ENCODE measurements around the gene KCNE3. TPM values are rescaled to one million over a fixed set of nuclear protein-coding genes. Genes with fewer than 3 reads are reported as not detected.

KCNE3 gene
- 5.0 TPM for total RNA-seq

- peak; percentile 60 for DNase-seq
Observed at GRCh38 chr11:74466916-74467885, at the start of gene KCNE3. Gene KCNE3 (minus strand): TSS chr11:74467549. CDS start chr11:74457563, 9,986 bp downstream.

- DNase-seq = no peak
Observed at GRCh38 chr11:74507582-74507981, 40.2 kb upstream of the KCNE3 start.

GRCh38 chr11:74506823-74507222 lies 39.5 kb upstream of the KCNE3 start:
- DNase-seq = no peak

- DNase-seq = no peak
Observed at GRCh38 chr11:74505911-74506310, 38.6 kb upstream of the KCNE3 start.

GRCh38 chr11:74504100-74504691 lies 36.8 kb upstream of the KCNE3 start:
- no peak for DNase-seq

- DNase-seq = no peak
Observed at GRCh38 chr11:74494916-74495315, 27.6 kb upstream of the KCNE3 start.

- no peak for DNase-seq
Observed at GRCh38 chr11:74493791-74494630, 26.7 kb upstream of the KCNE3 start.

- peak; percentile 99 for DNase-seq
Observed at GRCh38 chr11:74492974-74493790, 25.8 kb upstream of the KCNE3 start, which contains the start of gene LIPT2. Gene LIPT2 (minus strand): TSS chr11:74493724. CDS start chr11:74493703, 21 bp downstream.

- DNase-seq = no peak
Observed at GRCh38 chr11:74492084-74492483, 24.7 kb upstream of the KCNE3 start.

- DNase-seq = no peak
Observed at GRCh38 chr11:74490941-74491340, 23.6 kb upstream of the KCNE3 start.

- no peak for DNase-seq
Observed at GRCh38 chr11:74487875-74488274, 20.5 kb upstream of the KCNE3 start.

- DNase-seq = no peak
Observed at GRCh38 chr11:74485868-74486267, 18.5 kb upstream of the KCNE3 start.

- DNase-seq = no peak
Observed at GRCh38 chr11:74480688-74481417, 13.5 kb upstream of the KCNE3 start.

GRCh38 chr11:74479732-74480123 lies 12.4 kb upstream of the KCNE3 start:
- DNase-seq = no peak

GRCh38 chr11:74478877-74479731 lies 11.8 kb upstream of the KCNE3 start:
- no peak for DNase-seq

- no peak for DNase-seq
Observed at GRCh38 chr11:74476536-74476935, 9.2 kb upstream of the KCNE3 start.

GRCh38 chr11:74474316-74474715 lies 7.0 kb upstream of the KCNE3 start:
- DNase-seq = no peak

- no peak for DNase-seq
Observed at GRCh38 chr11:74473382-74474173, 6.2 kb upstream of the KCNE3 start.

Data from tongue (tissue), 2 donors.